GM13976 (cell line): Measurements from ENCODE around the gene EVC.

Experiments used
- DNase-seq: peaks from one replicate; pipeline ENCODE4 v3.0.0; 2012; ENCODE audit warnings: low spot score
- in situ Hi-C: fragments of 300-500 bp; cut with MboI; formaldehyde crosslinking; loops from one replicate; pipeline ENCODE4 v1.12.0; 2022; ENCODE audit warnings: low sequenced_read_pairs, mixed read lengths, inconsistent platforms; ENCODE audit not compliant: unreplicated experiment
- TF ChIP-seq, protein P1 (sequence below): IDR thresholded peaks from 2 replicates; pipeline ENCODE4 v1.5.1; 2012; ENCODE audit warnings: borderline replicate concordance, mild to moderate bottlenecking; ENCODE audit not compliant: insufficient read depth; ENCODE audit errors: extremely low read depth, missing control alignments, control extremely low read depth

The EVC gene

GRCh38 chr4:5839332-5839731 is 128.3 kb downstream of the EVC start:
- DNase-seq = no peak
- TF ChIP-seq, protein P1, sequence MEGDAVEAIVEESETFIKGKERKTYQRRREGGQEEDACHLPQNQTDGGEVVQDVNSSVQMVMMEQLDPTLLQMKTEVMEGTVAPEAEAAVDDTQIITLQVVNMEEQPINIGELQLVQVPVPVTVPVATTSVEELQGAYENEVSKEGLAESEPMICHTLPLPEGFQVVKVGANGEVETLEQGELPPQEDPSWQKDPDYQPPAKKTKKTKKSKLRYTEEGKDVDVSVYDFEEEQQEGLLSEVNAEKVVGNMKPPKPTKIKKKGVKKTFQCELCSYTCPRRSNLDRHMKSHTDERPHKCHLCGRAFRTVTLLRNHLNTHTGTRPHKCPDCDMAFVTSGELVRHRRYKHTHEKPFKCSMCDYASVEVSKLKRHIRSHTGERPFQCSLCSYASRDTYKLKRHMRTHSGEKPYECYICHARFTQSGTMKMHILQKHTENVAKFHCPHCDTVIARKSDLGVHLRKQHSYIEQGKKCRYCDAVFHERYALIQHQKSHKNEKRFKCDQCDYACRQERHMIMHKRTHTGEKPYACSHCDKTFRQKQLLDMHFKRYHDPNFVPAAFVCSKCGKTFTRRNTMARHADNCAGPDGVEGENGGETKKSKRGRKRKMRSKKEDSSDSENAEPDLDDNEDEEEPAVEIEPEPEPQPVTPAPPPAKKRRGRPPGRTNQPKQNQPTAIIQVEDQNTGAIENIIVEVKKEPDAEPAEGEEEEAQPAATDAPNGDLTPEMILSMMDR = no peak
- in situ Hi-C loops = no loop called here

GRCh38 chr4:5839751-5840674 is 129.0 kb downstream of the EVC start:
- in situ Hi-C loops = no loop called here
- no peak for DNase-seq
- TF ChIP-seq, protein P1 = no peak

GRCh38 chr4:5842456-5842855 is 131.5 kb downstream of the EVC start:
- TF ChIP-seq, protein P1 = no peak

GRCh38 chr4:5843573-5844530 is 132.9 kb downstream of the EVC start:
- in situ Hi-C loops = no loop called here
- TF ChIP-seq, protein P1 = no peak
- DNase-seq = no peak

More at GRCh38 chr4:5842456-5842855, 131.5 kb downstream of the EVC start:
- no peak for DNase-seq
- in situ Hi-C loops = no loop called here

- DNase-seq = no peak
- in situ Hi-C loops = no loop called here
- TF ChIP-seq, protein P1 = no peak
Measured at GRCh38 chr4:5845035-5845905, 134.3 kb downstream of the EVC start.
